ENCODE measurements around the gene FAM151B.

- TF ChIP-seq CTCF (IDR thresholded peaks at IDR 0.05) (no peak), ZFX (IDR thresholded peaks at IDR 0.05; ENCODE audit: borderline replicate concordance) (no peak)
Measured at GRCh38 chr5:80468131-80468530, 19.8 kb upstream of the FAM151B start.

Data from 22Rv1 (cell line).